Measurements from ENCODE around the gene EFEMP2. TPM values are rescaled to one million over a fixed set of nuclear protein-coding genes. Genes with fewer than 3 reads are reported as not detected.
"Not testable (repeated sequence)": the region's sequence is repeated elsewhere in the genome, so short reads cannot be mapped to it uniquely, and the experiment has no call there.

Gene EFEMP2
- total RNA-seq, 2 donors from 2014 or later, result 11.5 to 76.3 TPM

DNA sequence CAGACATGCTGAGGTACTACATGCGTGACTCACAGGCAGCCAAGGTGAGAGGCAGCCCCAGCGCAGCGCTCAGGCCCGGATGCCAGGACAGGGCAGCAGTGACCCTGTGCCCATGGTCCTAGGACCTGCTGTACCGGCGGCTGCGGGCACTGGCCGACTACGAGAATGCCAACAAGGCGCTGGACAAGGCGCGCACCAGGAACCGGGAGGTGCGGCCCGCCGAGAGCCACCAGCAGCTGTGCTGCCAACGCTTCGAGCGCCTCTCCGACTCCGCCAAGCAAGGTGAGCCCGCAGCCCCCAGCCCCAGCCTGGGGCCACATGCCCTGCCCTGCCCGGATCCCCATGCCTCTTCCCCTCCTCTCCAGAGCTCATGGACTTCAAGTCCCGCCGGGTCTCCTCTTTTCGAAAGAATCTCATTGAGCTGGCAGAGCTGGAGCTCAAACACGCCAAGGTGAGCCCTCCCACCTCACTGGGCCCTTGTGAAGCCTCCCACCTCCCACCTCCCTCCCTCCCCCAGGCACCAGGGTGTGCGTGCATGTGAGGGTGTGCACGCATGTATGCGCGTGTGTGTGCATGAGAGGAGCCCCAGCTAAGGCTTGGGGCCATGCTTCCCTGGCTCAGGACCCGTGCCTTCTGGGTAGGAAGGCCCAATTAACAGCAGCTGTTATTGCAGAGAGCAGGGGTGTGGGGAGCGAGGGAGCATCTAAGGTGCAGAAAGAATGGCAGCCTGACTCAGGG, 19.9 kb downstream of the EFEMP2 start:
- Mint-ChIP-seq H3K27me3 (no peaks in the 10 kb centered on the region), H3K27ac (peak overlapping the region; percentile 29), H3K36me3 (ENCODE audit: low read depth) (peaks cover 57% of the 10 kb centered on the region), H3K4me3 (no peak overlapping the region), H3K4me1 (peaks cover 19% of the 10 kb centered on the region), H3K9me3 (no peaks in the 10 kb centered on the region)
- ATAC-seq (replicated peaks), result no peak

DNA sequence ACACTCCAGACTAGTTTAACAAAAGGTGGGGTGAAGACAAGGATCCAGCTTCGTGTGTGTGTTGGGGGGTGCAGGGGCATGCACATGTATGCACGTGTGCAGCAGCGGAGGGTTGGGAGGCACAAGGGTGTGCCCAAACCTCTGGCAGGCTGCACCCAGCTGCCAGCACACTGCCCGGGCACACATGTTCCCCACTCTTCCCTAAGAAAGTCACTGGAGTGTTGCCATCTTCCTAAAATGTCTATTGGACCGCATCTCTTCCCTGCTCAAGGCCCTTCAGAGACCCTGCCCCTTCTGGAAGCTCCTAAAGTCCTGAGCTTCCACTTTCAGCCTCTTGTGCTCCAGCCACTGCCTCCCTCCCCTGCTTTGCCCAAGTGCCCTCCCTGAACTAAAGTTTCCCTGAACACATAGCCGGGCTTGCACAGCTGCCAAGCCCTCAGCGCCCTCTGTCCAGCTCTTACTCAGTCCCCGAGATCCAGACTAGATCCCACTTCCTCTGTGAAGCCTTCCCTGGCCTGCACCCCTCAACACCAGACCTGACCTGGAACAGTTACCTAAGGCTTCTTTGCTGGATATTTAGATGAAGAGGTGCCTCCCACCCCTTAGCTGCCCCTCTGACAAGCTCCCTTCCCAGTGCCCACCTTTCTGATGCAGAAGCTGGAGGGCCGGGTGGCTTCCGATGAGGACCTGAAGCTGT, 20.6 kb downstream of the EFEMP2 start:
- Mint-ChIP-seq H3K9me3 (no peaks in the 10 kb centered on the region), H3K4me3 (no peak overlapping the region), H3K27me3 (no peaks in the 10 kb centered on the region), H3K4me1 (peaks cover 19% of the 10 kb centered on the region), H3K36me3 (ENCODE audit: low read depth) (peaks cover 54% of the 10 kb centered on the region), H3K27ac (peak overlapping the region; percentile 29)
- ATAC-seq (replicated peaks), result peak; percentile 5

- Mint-ChIP-seq H3K36me3 (ENCODE audit: low read depth) (peaks cover 45% of the 10 kb centered on the region), H3K27me3 (no peaks in the 10 kb centered on the region), H3K9me3 (no peaks in the 10 kb centered on the region), H3K4me3 (no peak overlapping the region), H3K4me1 (peaks cover 11% of the 10 kb centered on the region), H3K27ac (no peak overlapping the region)
- peak; percentile 63 for ATAC-seq (replicated peaks)
These were observed 21.5 kb downstream of the EFEMP2 start for GRCh38 chr11:65851083-65851579.

DNA sequence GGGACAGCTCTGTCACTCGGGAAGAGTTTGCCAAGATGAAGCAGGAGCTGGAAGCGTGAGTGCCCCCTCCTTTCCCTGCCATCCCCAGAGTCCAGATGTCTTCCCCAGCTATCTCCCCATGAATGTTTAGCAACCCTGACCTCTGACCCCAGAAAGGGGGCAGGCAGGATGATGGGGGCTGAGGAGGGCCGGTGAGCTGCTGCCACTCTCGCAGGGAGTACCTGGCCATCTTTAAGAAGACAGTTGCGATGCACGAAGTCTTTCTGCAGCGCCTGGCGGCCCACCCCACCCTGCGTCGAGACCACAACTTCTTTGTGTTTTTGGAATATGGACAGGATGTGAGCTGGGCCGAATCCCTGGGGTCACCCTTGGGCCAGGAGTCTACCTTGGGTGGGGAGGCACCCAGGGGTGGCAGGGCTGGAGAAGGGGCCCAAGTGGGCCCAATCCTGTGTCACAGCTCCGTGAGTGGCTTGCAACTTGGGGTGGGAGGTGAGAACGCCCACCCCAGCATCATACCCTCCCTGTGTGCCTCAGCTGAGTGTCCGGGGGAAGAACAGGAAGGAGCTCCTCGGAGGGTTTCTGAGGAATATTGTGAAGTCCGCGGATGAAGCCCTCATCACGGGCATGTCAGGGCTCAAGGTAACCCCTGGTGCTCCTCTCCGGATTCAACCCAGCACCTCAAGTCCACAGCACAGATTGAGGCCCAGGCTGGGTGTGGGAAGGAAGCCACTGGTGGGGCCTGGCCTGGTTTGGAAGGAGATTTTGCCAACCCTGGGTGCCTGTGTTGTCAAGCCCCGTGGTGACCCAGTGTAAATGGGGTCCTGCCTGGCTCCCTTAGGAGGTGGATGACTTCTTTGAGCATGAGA, 22.1 kb downstream of the EFEMP2 start:
- ATAC-seq (replicated peaks), result peak; percentile 8
- peaks cover 39% of the 10 kb centered on the region for H3K36me3 Mint-ChIP-seq (ENCODE audit: low read depth)
- H3K27me3 Mint-ChIP-seq, result no peaks in the 10 kb centered on the region

DNA sequence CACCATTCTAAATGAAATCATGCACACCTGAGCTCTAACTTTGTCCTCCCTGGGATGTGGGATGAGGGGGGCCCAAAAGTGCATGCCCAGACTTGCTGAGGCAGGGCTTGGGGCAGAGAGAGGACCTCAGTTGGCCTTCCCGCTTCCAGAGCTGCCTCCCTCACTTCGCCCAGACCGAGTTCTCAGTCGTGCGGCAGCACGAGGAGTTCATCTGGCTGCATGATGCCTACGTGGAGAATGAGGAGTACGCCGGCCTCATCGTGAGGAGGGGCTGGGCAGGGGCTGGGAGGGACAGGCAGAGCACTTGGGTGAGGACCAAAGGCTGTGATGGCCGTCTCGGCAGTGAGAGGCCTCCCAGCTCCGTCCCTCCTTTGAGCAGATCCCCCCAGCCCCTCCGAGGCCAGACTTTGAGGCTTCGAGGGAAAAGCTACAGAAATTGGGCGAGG, 22.8 kb downstream of the EFEMP2 start:
- peaks cover 6% of the 10 kb centered on the region for H3K4me1 Mint-ChIP-seq
- peaks cover 32% of the 10 kb centered on the region for H3K36me3 Mint-ChIP-seq (ENCODE audit: low read depth)
- no peak for ATAC-seq (replicated peaks)
- H3K9me3 Mint-ChIP-seq, result no peaks in the 10 kb centered on the region
- H3K27me3 Mint-ChIP-seq, result no peaks in the 10 kb centered on the region
- H3K4me3 Mint-ChIP-seq, result no peak overlapping the region
- peak overlapping the region; percentile 36 for H3K27ac Mint-ChIP-seq

More for the DNA sequence above, 22.1 kb downstream of the EFEMP2 start:
- Mint-ChIP-seq H3K9me3 (no peaks in the 10 kb centered on the region), H3K27ac (no peak overlapping the region), H3K4me3 (no peak overlapping the region), H3K4me1 (peaks cover 8% of the 10 kb centered on the region)

GRCh38 chr11:65849366-65849765, 23.2 kb downstream of the EFEMP2 start:
- Mint-ChIP-seq H3K4me1 (peaks cover 2% of the 10 kb centered on the region), H3K9me3 (no peaks in the 10 kb centered on the region), H3K27ac (peak overlapping the region; percentile 36), H3K4me3 (no peak overlapping the region), H3K27me3 (no peaks in the 10 kb centered on the region), H3K36me3 (ENCODE audit: low read depth) (peaks cover 28% of the 10 kb centered on the region)
- no peak for ATAC-seq (replicated peaks)

DNA sequence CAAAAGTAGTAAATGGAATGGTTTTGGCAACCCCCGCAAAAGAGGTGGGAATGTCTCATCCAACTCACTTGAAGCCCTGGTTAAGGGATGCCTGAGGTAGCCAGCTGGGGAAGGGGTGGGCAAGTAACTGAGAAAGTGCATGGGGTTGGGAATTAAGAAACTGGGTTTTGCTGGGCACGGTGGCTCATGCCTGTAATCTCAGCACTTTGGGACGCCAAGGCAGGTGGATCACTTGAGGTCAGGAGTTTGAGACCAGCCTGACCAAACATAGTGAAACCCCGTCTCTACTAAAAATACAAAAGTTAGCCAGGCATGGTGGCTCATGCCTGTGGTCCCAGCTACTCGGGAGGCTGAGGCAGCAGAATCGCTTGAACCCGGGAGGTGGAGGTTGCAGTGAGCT, 23.9 kb downstream of the EFEMP2 start:
- H3K27me3 Mint-ChIP-seq; H3K9me3 Mint-ChIP-seq; H3K27ac Mint-ChIP-seq; H3K4me3 Mint-ChIP-seq; H3K4me1 Mint-ChIP-seq; ATAC-seq (replicated peaks): not testable (repeated sequence)
- peaks cover 21% of the 10 kb centered on the region for H3K36me3 Mint-ChIP-seq (ENCODE audit: low read depth)

GRCh38 chr11:65847746-65848145, 24.9 kb downstream of the EFEMP2 start:
- ATAC-seq (replicated peaks), result no peak
- no peaks in the 10 kb centered on the region for H3K9me3 Mint-ChIP-seq
- H3K36me3 Mint-ChIP-seq (ENCODE audit: low read depth), result peaks cover 12% of the 10 kb centered on the region
- no peaks in the 10 kb centered on the region for H3K27me3 Mint-ChIP-seq
- H3K4me1 Mint-ChIP-seq, result no peaks in the 10 kb centered on the region
- no peak overlapping the region for H3K27ac Mint-ChIP-seq
- H3K4me3 Mint-ChIP-seq, result no peak overlapping the region

DNA sequence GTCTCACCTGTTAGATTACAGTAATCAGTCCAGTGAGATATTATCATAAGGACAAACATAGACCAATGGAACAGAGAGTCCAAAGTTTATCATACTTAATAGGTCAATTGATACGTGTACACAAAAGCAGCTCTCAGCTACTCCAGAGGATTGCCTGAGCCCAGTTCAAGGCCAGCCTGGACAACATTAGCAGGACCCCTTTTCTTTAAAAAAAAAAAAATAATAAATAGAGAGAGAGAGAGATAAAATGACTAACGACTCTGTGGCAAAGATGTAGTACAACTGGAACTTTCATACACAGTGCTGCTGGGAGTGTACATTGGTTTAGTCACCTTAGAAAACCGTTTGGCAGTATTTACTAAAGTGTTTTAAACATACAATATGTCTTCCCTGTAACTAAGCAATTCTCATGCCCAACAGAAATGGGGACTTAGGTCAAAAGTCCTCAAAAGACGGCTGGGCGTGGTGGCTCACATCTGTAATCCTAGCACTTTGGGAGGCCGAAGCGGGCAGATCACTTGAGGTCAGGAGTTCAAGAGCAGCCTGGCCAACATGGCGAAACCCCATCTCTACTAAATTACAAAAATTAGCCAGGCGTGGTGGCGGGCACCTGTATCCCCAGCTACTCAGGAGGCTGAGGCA, 28.2 kb downstream of the EFEMP2 start:
- Mint-ChIP-seq H3K36me3 (ENCODE audit: low read depth) (no peaks in the 10 kb centered on the region), H3K4me1 (no peaks in the 10 kb centered on the region), H3K27me3 (no peaks in the 10 kb centered on the region), H3K4me3 (no peak overlapping the region), H3K27ac (no peak overlapping the region), H3K9me3 (no peaks in the 10 kb centered on the region)
- no peak for ATAC-seq (replicated peaks)

DNA sequence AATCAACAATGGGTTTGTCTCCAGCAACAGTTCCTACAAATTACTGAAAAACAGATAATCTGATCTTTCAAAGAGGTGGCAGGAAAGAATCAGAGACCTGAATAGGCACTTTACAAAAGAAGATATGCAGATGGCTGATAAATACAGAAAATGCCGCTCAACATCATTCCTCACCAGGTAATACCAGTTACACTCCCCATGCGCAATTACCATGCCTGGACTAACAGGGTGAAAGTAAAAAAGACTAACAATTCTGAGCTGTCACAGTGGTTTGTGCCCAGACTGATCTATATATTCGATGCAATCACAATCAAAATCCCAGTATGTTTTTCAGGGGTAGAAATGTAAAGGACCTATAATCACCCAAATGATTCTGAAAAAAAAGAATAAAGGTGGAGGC, 28.8 kb downstream of the EFEMP2 start:
- Mint-ChIP-seq H3K36me3 (ENCODE audit: low read depth) (no peaks in the 10 kb centered on the region), H3K27me3 (no peaks in the 10 kb centered on the region), H3K27ac (no peak overlapping the region), H3K4me3 (no peak overlapping the region), H3K4me1 (no peaks in the 10 kb centered on the region), H3K9me3 (no peaks in the 10 kb centered on the region)
- ATAC-seq (replicated peaks), result no peak

GRCh38 chr11:65842144-65842543, 30.5 kb downstream of the EFEMP2 start:
- H3K36me3 Mint-ChIP-seq (ENCODE audit: low read depth), result no peaks in the 10 kb centered on the region
- H3K27me3 Mint-ChIP-seq, result no peaks in the 10 kb centered on the region
- H3K27ac Mint-ChIP-seq, result no peak overlapping the region
- no peak for ATAC-seq (replicated peaks)
- no peaks in the 10 kb centered on the region for H3K9me3 Mint-ChIP-seq
- H3K4me1 Mint-ChIP-seq, result no peaks in the 10 kb centered on the region
- H3K4me3 Mint-ChIP-seq, result no peak overlapping the region

DNA sequence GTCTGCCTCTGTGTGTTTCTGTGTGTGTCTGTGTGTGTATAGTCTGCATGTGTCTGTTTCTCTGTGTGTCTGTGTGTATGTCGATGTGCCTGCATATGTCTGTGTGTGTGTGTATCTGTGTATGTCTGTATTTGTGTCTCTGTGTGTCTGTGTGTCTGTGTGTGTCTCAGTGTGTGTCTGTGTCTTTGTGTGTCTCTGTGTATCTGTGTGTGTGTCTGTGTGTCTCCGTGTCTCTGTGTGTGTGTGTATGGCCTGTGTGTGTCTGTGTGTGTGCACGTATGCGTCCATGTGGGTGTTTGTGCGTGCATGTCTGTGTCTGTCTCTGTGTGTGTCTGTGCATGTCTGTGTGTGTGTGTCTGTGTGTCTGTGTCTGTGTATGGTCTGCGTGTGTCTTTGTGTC, 38.4 kb downstream of the EFEMP2 start:
- H3K4me3 Mint-ChIP-seq, result no peak overlapping the region
- peaks cover 20% of the 10 kb centered on the region for H3K4me1 Mint-ChIP-seq
- peaks cover 4% of the 10 kb centered on the region for H3K27me3 Mint-ChIP-seq
- H3K27ac Mint-ChIP-seq, result no peak overlapping the region
- H3K36me3 Mint-ChIP-seq (ENCODE audit: low read depth), result no peaks in the 10 kb centered on the region
- no peaks in the 10 kb centered on the region for H3K9me3 Mint-ChIP-seq
- ATAC-seq (replicated peaks), result no peak

GRCh38 chr11:65833297-65834030, 39.1 kb downstream of the EFEMP2 start, which contains the start of gene SNX32:
Gene SNX32 (plus strand): TSS chr11:65833963. CDS start chr11:65834066, 103 bp downstream.
- H3K4me3 Mint-ChIP-seq, result no peak within 1 kb of the TSS
- no peaks in the 10 kb centered on the region for H3K9me3 Mint-ChIP-seq
- peaks cover 4% of the 10 kb centered on the region for H3K27me3 Mint-ChIP-seq
- H3K4me1 Mint-ChIP-seq, result peaks cover 20% of the 10 kb centered on the region
- H3K36me3 Mint-ChIP-seq (ENCODE audit: low read depth), result no peaks in the 10 kb centered on the region
- no peak within 1 kb of the TSS for H3K27ac Mint-ChIP-seq
- ATAC-seq (replicated peaks), result peak; percentile 100

Data from activated T-helper 17 cell treated with anti-CD3 and anti-CD28 coated beads, Interleukin-2, amount 50 U/mL, for 72 hours (primary cell).